ENCODE data around the gene SCGB3A1. TPM values are rescaled to one million over a fixed set of nuclear protein-coding genes. Genes with fewer than 3 reads are reported as not detected.
A peak's percentile ranks its signal among the peaks of the same experiment; 100 is the strongest.

The SCGB3A1 gene
- total and polyA plus RNA-seq, 9 of the 15 experiments (the other 6 are each of a cell fraction or from before 2014, with no cell fraction given), result 0.33 TPM; not detected in 8

DNA sequence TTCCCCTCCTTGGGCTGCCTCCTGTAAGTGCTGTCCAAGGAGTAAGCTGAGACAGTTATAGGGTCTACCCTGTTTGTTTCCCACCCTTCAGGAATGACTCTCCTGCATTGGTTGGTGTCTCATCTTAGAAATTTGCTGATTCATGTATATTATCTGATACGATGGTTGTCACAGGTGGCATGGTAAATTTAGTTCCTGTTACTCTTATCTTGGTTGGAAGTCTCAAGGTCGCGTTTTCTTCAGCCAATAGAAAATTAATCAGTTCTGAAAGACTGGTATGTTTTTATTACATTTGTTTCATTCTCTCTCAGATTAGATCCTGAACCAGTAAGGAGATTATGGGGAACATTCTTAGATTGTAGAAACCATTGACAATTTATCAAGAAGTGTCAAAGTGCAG, 42.7 kb downstream of the SCGB3A1 start (continued):
- TF ChIP-seq NFE2L1 (tag; IDR thresholded peaks at IDR 0.05; ENCODE audit: borderline replicate concordance, low read depth) (peak; percentile 16; the same call in 1 of the 2 replicates), ZNF518B (CRISPR knock-in tag; IDR thresholded peaks at IDR 0.05) (no peak), NEUROD1 (IDR thresholded peaks at IDR 0.05; ENCODE audit: borderline replicate concordance, low read depth, low read length, partially characterized antibody) (no peak), RBBP5 (IDR thresholded peaks at IDR 0.05; ENCODE audit: borderline replicate concordance, insufficient read depth, low read length, poor library complexity, severe bottlenecking) (no peak), NR2C1 (IDR thresholded peaks at IDR 0.05) (no peak), NR2C1 (tag; IDR thresholded peaks at IDR 0.05) (no peak), KLF16 (IDR thresholded peaks at IDR 0.05) (no peak), COPS2 (conservative IDR thresholded peaks at IDR 0.05) (no peak), ZEB2 (IDR thresholded peaks at IDR 0.05) (peak; percentile 87), DMBX1 (CRISPR knock-in tag; IDR thresholded peaks at IDR 0.05; ENCODE audit: borderline replicate concordance) (no peak), EP300 (IDR thresholded peaks at IDR 0.05; ENCODE audit: low read length) (peak; percentile 54; the same call in 1 of the 2 replicates), ZNF165 (CRISPR knock-in tag; IDR thresholded peaks at IDR 0.05; ENCODE audit: borderline replicate concordance) (no peak), MAFK (IDR thresholded peaks at IDR 0.05; ENCODE audit: low read length) (peak; percentile 95), SAFB2 (IDR thresholded peaks at IDR 0.05; ENCODE audit: borderline replicate concordance, low read depth, low read length, severe bottlenecking) (no peak), SOX6 (IDR thresholded peaks at IDR 0.05) (peak; percentile 43; the same call in 1 of the 2 replicates), THAP7 (CRISPR knock-in tag; IDR thresholded peaks at IDR 0.05) (no peak)
- TF ChIP-seq, protein P1, sequence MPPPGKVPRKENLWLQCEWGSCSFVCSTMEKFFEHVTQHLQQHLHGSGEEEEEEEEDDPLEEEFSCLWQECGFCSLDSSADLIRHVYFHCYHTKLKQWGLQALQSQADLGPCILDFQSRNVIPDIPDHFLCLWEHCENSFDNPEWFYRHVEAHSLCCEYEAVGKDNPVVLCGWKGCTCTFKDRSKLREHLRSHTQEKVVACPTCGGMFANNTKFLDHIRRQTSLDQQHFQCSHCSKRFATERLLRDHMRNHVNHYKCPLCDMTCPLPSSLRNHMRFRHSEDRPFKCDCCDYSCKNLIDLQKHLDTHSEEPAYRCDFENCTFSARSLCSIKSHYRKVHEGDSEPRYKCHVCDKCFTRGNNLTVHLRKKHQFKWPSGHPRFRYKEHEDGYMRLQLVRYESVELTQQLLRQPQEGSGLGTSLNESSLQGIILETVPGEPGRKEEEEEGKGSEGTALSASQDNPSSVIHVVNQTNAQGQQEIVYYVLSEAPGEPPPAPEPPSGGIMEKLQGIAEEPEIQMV (tag; conservative IDR thresholded peaks at IDR 0.05; ENCODE audit: low read depth), result no peak
- TF ChIP-seq, protein P2, sequence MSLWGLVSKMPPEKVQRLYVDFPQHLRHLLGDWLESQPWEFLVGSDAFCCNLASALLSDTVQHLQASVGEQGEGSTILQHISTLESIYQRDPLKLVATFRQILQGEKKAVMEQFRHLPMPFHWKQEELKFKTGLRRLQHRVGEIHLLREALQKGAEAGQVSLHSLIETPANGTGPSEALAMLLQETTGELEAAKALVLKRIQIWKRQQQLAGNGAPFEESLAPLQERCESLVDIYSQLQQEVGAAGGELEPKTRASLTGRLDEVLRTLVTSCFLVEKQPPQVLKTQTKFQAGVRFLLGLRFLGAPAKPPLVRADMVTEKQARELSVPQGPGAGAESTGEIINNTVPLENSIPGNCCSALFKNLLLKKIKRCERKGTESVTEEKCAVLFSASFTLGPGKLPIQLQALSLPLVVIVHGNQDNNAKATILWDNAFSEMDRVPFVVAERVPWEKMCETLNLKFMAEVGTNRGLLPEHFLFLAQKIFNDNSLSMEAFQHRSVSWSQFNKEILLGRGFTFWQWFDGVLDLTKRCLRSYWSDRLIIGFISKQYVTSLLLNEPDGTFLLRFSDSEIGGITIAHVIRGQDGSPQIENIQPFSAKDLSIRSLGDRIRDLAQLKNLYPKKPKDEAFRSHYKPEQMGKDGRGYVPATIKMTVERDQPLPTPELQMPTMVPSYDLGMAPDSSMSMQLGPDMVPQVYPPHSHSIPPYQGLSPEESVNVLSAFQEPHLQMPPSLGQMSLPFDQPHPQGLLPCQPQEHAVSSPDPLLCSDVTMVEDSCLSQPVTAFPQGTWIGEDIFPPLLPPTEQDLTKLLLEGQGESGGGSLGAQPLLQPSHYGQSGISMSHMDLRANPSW (CRISPR knock-in tag; IDR thresholded peaks at IDR 0.05), result no peak
- TF ChIP-seq, protein P3, sequence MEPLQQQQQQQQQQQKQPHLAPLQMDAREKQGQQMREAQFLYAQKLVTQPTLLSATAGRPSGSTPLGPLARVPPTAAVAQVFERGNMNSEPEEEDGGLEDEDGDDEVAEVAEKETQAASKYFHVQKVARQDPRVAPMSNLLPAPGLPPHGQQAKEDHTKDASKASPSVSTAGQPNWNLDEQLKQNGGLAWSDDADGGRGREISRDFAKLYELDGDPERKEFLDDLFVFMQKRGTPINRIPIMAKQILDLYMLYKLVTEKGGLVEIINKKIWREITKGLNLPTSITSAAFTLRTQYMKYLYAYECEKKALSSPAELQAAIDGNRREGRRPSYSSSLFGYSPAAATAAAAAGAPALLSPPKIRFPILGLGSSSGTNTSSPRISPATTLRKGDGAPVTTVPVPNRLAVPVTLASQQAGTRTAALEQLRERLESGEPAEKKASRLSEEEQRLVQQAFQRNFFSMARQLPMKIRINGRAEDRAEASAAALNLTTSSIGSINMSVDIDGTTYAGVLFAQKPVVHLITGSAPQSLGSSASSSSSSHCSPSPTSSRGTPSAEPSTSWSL (CRISPR knock-in tag; IDR thresholded peaks at IDR 0.05; ENCODE audit: borderline replicate concordance), result no peak
